NCI-H82 treated with DMSO at 0.1 percent for 48 hours (cell line): Measurements from ENCODE around the gene TBC1D12.
"Not testable (repeated sequence)": the region's sequence is repeated elsewhere in the genome, so short reads cannot be mapped to it uniquely, and the experiment has no call there.

ENCODE experiments used
- DNase-seq: peaks from one replicate; lab custom pipeline; 2025; ENCODE audit not compliant: unreplicated experiment; lab: John Stamatoyannopoulos, UW

TBC1D12 gene

GRCh38 chr10:94450782-94451181, 48.4 kb downstream of the TBC1D12 start:
- no peak for DNase-seq

- no peak for DNase-seq
These were observed 49.7 kb downstream of the TBC1D12 start for GRCh38 chr10:94451883-94452519.

- no peak for DNase-seq
These were observed 54.6 kb downstream of the TBC1D12 start for GRCh38 chr10:94456942-94457341.

- no peak for DNase-seq
These were observed 57.0 kb downstream of the TBC1D12 start for GRCh38 chr10:94459385-94459784.

- no peak for DNase-seq
These were observed 59.2 kb downstream of the TBC1D12 start for GRCh38 chr10:94461503-94461902.

GRCh38 chr10:94462130-94462529, 59.8 kb downstream of the TBC1D12 start:
- no peak for DNase-seq

GRCh38 chr10:94465684-94466083, 63.3 kb downstream of the TBC1D12 start:
- DNase-seq, result no peak

GRCh38 chr10:94481410-94481809, 79.1 kb downstream of the TBC1D12 start:
- DNase-seq, result no peak

- DNase-seq, result no peak
These were observed 81.6 kb downstream of the TBC1D12 start for GRCh38 chr10:94483970-94484369.

- DNase-seq, result no peak
These were observed 82.8 kb downstream of the TBC1D12 start for GRCh38 chr10:94485094-94485493.

- no peak for DNase-seq
These were observed 85.2 kb downstream of the TBC1D12 start for GRCh38 chr10:94487575-94487974.

GRCh38 chr10:94489107-94489506, 86.8 kb downstream of the TBC1D12 start:
- DNase-seq, result no peak

GRCh38 chr10:94489976-94490788, 87.8 kb downstream of the TBC1D12 start:
- DNase-seq, result no peak

GRCh38 chr10:94490789-94491039, 88.4 kb downstream of the TBC1D12 start:
- DNase-seq, result no peak

- no peak for DNase-seq
These were observed 91.1 kb downstream of the TBC1D12 start for GRCh38 chr10:94493463-94493862.

- no peak for DNase-seq
These were observed 93.7 kb downstream of the TBC1D12 start for GRCh38 chr10:94496010-94496409.

GRCh38 chr10:94496646-94497045, 94.3 kb downstream of the TBC1D12 start:
- DNase-seq, result no peak

- no peak for DNase-seq
These were observed 97.7 kb downstream of the TBC1D12 start for GRCh38 chr10:94500063-94500462.

GRCh38 chr10:94521276-94522250, 119.2 kb downstream of the TBC1D12 start:
- no peak for DNase-seq

GRCh38 chr10:94524146-94524545, 121.8 kb downstream of the TBC1D12 start:
- no peak for DNase-seq

- DNase-seq, result no peak
These were observed 122.4 kb downstream of the TBC1D12 start for GRCh38 chr10:94524711-94525110.

- not testable (repeated sequence) for DNase-seq
These were observed 129.2 kb downstream of the TBC1D12 start for GRCh38 chr10:94531550-94531949.
